ENCODE measurements around the gene STX16. TPM values are rescaled to one million over a fixed set of nuclear protein-coding genes. Genes with fewer than 3 reads are reported as not detected.

Gene STX16
- total RNA-seq, 1 donor from 2014 or later = 32.4 TPM

DNA sequence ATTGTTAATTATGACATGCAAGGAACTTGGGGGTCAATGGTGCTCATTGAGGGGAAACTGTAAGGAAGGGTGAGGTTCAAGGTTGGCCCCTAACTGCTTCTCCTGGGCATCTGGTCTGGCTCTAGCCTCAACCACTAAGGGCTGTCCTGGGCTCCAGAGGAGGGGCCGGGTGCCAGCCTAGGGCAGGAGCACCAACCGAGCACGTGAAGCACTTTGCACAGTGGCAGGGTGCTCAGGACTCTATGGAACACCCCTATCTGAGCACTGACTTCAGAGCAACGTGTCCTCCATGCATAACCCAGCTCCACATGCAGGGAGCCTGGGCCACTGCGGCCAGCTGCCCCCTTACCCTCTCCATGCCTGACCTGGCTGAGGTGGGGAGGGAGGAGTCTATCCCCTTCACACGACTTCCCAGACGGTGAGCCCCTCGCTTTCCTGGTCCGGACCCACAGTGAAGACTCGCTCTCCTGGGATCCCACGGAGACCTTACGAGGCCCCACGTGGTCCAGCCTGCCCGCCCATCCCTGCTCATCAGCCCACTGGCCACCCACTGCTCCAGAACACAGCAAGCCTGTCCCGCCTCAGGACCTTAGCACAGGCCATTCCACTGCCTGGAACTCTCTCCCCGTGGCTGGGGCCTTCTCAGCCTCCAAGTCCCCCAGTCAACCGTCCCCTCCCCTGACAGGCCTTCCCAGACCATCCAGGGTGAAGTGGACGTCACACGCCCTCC lies 40.8 kb upstream of the STX16 start:
- H3K27ac ChIP-seq (ENCODE audit: low read depth, low read length) = no peak overlapping the region
- no peak overlapping the region for H3K9ac ChIP-seq (ENCODE audit: low read depth in 1 of 3, low read length in 3 of 3)
- H3K4me1 ChIP-seq (ENCODE audit: control insufficient read depth in 3 of 3, insufficient read depth in 3 of 3, low read length in 3 of 3) = no peaks in the 10 kb centered on the region
- H3K4me3 ChIP-seq (ENCODE audit: low read length in 3 of 3) = no peak overlapping the region
- no peaks in the 10 kb centered on the region for H3K9me3 ChIP-seq (ENCODE audit: control insufficient read depth in 3 of 3, low read length in 3 of 3)
- H3K36me3 ChIP-seq (ENCODE audit: control insufficient read depth in 3 of 3, insufficient read depth in 3 of 3, low read length in 3 of 3) = no peaks in the 10 kb centered on the region
- peaks cover 0 to 15% (median 15%) of the 10 kb centered on the region in 3 donors for H3K27me3 ChIP-seq (ENCODE audit: control insufficient read depth in 3 of 3, insufficient read depth in 3 of 3, low read length in 3 of 3)

DNA sequence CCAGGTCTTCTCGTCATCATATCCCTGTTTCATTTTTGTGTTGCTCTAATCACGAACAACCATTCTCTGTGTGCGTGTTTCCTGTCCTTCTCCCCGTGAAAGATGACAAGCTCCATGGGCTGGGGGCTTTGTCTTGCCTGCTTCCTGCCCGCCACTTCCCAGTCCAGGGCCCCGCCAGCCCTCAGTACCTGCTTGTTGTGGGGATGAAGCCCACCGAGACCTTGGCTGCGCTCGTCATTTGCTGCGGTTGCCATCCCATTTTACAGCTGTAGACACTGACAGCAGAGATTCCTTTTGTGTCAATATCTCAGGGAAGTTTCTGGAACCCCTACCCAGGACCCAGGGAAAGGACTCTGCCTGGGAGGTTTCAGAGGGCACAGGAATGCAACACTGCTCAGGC lies 40.3 kb upstream of the STX16 start:
- Histone ChIP-seq H3K4me1 (ENCODE audit: control insufficient read depth in 3 of 3, insufficient read depth in 3 of 3, low read length in 3 of 3) (no peaks in the 10 kb centered on the region), H3K9me3 (ENCODE audit: control insufficient read depth in 3 of 3, low read length in 3 of 3) (no peaks in the 10 kb centered on the region), H3K9ac (ENCODE audit: low read depth in 1 of 3, low read length in 3 of 3) (no peak overlapping the region), H3K27ac (ENCODE audit: low read depth, low read length) (no peak overlapping the region), H3K4me3 (ENCODE audit: low read length in 3 of 3) (no peak overlapping the region), H3K36me3 (ENCODE audit: control insufficient read depth in 3 of 3, insufficient read depth in 3 of 3, low read length in 3 of 3) (no peaks in the 10 kb centered on the region), H3K27me3 (ENCODE audit: control insufficient read depth in 3 of 3, insufficient read depth in 3 of 3, low read length in 3 of 3) (peaks cover 0 to 12% (median 9%) of the 10 kb centered on the region in 3 donors)

DNA sequence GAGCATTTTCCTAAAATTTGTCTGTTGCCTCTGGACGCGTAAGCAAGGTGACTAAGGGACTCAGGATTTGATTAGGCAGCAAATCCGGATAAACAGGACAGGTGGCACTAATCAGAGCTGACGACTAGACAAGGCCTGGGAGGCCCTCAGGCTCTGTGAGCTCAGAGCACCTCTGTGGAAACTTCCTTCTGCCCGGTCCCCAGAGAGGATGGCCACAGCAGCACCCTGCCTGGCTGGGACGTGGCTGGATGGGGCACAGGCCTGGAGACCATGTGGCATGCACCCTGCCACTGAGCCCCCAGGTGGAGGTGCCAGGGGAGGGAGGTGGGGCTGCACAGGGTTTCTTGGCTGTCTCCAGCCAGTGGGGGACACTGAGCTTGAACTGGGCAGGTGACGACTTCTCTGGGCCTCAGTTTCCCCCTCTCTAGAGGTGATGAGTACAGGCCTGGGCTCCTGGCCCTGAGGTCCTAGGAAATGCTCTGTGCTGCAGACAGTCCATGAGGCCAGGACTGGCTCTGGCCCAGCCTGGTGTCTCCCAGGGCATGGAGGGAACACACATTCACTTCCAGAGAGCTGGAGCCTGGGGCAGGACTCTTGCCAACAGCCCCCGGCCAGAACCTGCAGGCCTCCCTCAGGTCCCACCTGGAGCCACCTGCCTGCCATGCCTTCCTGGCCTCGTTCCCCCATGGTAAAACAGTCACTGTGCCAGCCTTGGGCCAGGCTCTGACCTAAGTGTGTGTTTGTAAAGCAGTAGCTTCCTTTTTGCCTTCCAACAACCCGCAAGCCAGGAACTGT lies 39.6 kb upstream of the STX16 start:
- Histone ChIP-seq H3K9me3 (ENCODE audit: control insufficient read depth in 3 of 3, low read length in 3 of 3) (peaks cover 0 to under 1% (median 0%) of the 10 kb centered on the region in 3 donors), H3K9ac (ENCODE audit: low read depth in 1 of 3, low read length in 3 of 3) (no peak overlapping the region), H3K4me3 (ENCODE audit: low read length in 3 of 3) (no peak overlapping the region), H3K4me1 (ENCODE audit: control insufficient read depth in 3 of 3, insufficient read depth in 3 of 3, low read length in 3 of 3) (no peaks in the 10 kb centered on the region), H3K27me3 (ENCODE audit: control insufficient read depth in 3 of 3, insufficient read depth in 3 of 3, low read length in 3 of 3) (peaks cover 0 to 11% (median 5%) of the 10 kb centered on the region in 3 donors), H3K27ac (ENCODE audit: low read depth, low read length) (no peak overlapping the region), H3K36me3 (ENCODE audit: control insufficient read depth in 3 of 3, insufficient read depth in 3 of 3, low read length in 3 of 3) (no peaks in the 10 kb centered on the region)

GRCh38 chr20:58612121-58612691 lies 38.9 kb upstream of the STX16 start:
- no peaks in the 10 kb centered on the region for H3K4me1 ChIP-seq (ENCODE audit: control insufficient read depth in 3 of 3, insufficient read depth in 3 of 3, low read length in 3 of 3)
- H3K9ac ChIP-seq (ENCODE audit: low read depth in 1 of 3, low read length in 3 of 3) = no peak overlapping the region
- peaks cover 0 to 5% (median 4%) of the 10 kb centered on the region in 3 donors for H3K9me3 ChIP-seq (ENCODE audit: control insufficient read depth in 3 of 3, low read length in 3 of 3)
- no peak overlapping the region for H3K4me3 ChIP-seq (ENCODE audit: low read length in 3 of 3)
- peaks cover 0 to 11% (median 5%) of the 10 kb centered on the region in 3 donors for H3K27me3 ChIP-seq (ENCODE audit: control insufficient read depth in 3 of 3, insufficient read depth in 3 of 3, low read length in 3 of 3)
- no peaks in the 10 kb centered on the region for H3K36me3 ChIP-seq (ENCODE audit: control insufficient read depth in 3 of 3, insufficient read depth in 3 of 3, low read length in 3 of 3)
- no peak overlapping the region for H3K27ac ChIP-seq (ENCODE audit: low read depth, low read length)

- Histone ChIP-seq H3K27ac (ENCODE audit: low read depth, low read length) (no peak overlapping the region), H3K36me3 (ENCODE audit: control insufficient read depth in 3 of 3, insufficient read depth in 3 of 3, low read length in 3 of 3) (no peaks in the 10 kb centered on the region), H3K4me3 (ENCODE audit: low read length in 3 of 3) (no peak overlapping the region), H3K9me3 (ENCODE audit: control insufficient read depth in 3 of 3, low read length in 3 of 3) (peaks cover 0 to 5% (median 4%) of the 10 kb centered on the region in 3 donors), H3K27me3 (ENCODE audit: control insufficient read depth in 3 of 3, insufficient read depth in 3 of 3, low read length in 3 of 3) (peaks cover 0 to 5% (median 4%) of the 10 kb centered on the region in 3 donors), H3K4me1 (ENCODE audit: control insufficient read depth in 3 of 3, insufficient read depth in 3 of 3, low read length in 3 of 3) (no peaks in the 10 kb centered on the region), H3K9ac (ENCODE audit: low read depth in 1 of 3, low read length in 3 of 3) (no peak overlapping the region)
Observed at GRCh38 chr20:58613061-58613854, 37.8 kb upstream of the STX16 start.

DNA sequence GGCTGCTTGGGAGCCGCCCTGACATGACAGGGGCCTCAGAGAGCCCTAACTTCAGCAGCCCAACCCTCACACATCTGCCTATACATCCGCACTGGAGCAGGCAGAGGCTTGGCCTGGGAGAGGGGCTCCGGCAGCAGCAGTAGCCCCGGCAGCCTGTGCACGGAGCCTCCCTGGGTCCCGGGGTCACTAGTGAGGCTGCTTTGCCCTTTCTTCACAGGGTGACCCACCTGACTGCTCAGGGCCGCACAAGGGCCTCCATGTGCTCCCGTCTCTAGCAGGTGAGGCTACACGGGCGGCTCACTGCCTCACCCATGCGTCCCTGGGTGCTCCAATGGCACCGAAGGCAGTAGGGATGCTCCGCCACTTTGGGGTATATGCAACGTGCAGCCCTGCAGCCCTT lies 36.7 kb upstream of the STX16 start:
- Histone ChIP-seq H3K9ac (ENCODE audit: low read depth in 1 of 3, low read length in 3 of 3) (no peak overlapping the region), H3K36me3 (ENCODE audit: control insufficient read depth in 3 of 3, insufficient read depth in 3 of 3, low read length in 3 of 3) (no peaks in the 10 kb centered on the region)

GRCh38 chr20:58614984-58615760 lies 35.9 kb upstream of the STX16 start:
- no peaks in the 10 kb centered on the region for H3K4me1 ChIP-seq (ENCODE audit: control insufficient read depth in 3 of 3, insufficient read depth in 3 of 3, low read length in 3 of 3)
- no peak overlapping the region for H3K4me3 ChIP-seq (ENCODE audit: low read length in 3 of 3)
- peaks cover 0 to 15% (median 5%) of the 10 kb centered on the region in 3 donors for H3K27me3 ChIP-seq (ENCODE audit: control insufficient read depth in 3 of 3, insufficient read depth in 3 of 3, low read length in 3 of 3)
- H3K27ac ChIP-seq (ENCODE audit: low read depth, low read length) = no peak overlapping the region
- no peaks in the 10 kb centered on the region for H3K36me3 ChIP-seq (ENCODE audit: control insufficient read depth in 3 of 3, insufficient read depth in 3 of 3, low read length in 3 of 3)
- H3K9me3 ChIP-seq (ENCODE audit: control insufficient read depth in 3 of 3, low read length in 3 of 3) = peaks cover 0 to 5% (median 4%) of the 10 kb centered on the region in 3 donors
- H3K9ac ChIP-seq (ENCODE audit: low read depth in 1 of 3, low read length in 3 of 3) = no peak overlapping the region

More for the DNA sequence above, 36.7 kb upstream of the STX16 start:
- Histone ChIP-seq H3K27ac (ENCODE audit: low read depth, low read length) (no peak overlapping the region), H3K4me1 (ENCODE audit: control insufficient read depth in 3 of 3, insufficient read depth in 3 of 3, low read length in 3 of 3) (no peaks in the 10 kb centered on the region), H3K9me3 (ENCODE audit: control insufficient read depth in 3 of 3, low read length in 3 of 3) (peaks cover 0 to 5% (median 4%) of the 10 kb centered on the region in 3 donors), H3K4me3 (ENCODE audit: low read length in 3 of 3) (no peak overlapping the region), H3K27me3 (ENCODE audit: control insufficient read depth in 3 of 3, insufficient read depth in 3 of 3, low read length in 3 of 3) (peaks cover 0 to 11% (median 2%) of the 10 kb centered on the region in 3 donors)

- Histone ChIP-seq H3K4me1 (ENCODE audit: control insufficient read depth in 3 of 3, insufficient read depth in 3 of 3, low read length in 3 of 3) (no peaks in the 10 kb centered on the region), H3K9me3 (ENCODE audit: control insufficient read depth in 3 of 3, low read length in 3 of 3) (peaks cover 0 to 5% (median 4%) of the 10 kb centered on the region in 3 donors), H3K36me3 (ENCODE audit: control insufficient read depth in 3 of 3, insufficient read depth in 3 of 3, low read length in 3 of 3) (no peaks in the 10 kb centered on the region), H3K27ac (ENCODE audit: low read depth, low read length) (no peak overlapping the region), H3K9ac (ENCODE audit: low read depth in 1 of 3, low read length in 3 of 3) (no peak overlapping the region), H3K4me3 (ENCODE audit: low read length in 3 of 3) (no peak overlapping the region), H3K27me3 (ENCODE audit: control insufficient read depth in 3 of 3, insufficient read depth in 3 of 3, low read length in 3 of 3) (peaks cover 5 to 24% (median 12%) of the 10 kb centered on the region in 3 donors)
Observed at GRCh38 chr20:58616411-58616810, 34.7 kb upstream of the STX16 start.

DNA sequence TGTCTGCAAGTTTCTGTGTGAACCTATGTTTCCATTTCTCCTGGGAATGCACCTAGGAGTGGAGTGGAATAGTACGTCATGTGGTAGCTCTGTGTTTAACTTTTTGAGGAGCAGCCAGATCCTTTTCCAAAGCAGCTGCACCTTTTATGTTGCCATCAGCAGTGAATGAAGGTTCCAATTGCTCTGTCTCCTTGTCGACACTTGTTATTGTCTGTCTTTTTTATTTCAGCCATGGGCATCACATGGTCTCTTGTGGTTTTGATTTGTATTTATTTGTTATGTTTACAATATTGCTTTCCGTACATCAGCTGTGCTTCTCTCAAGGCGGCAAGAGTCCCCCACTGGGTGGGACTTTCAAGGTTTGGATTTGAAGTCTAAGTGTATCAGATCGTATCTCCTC lies 33.9 kb upstream of the STX16 start:
- Histone ChIP-seq H3K27me3 (ENCODE audit: control insufficient read depth in 3 of 3, insufficient read depth in 3 of 3, low read length in 3 of 3) (peaks cover 10 to 28% (median 12%) of the 10 kb centered on the region in 3 donors), H3K4me1 (ENCODE audit: control insufficient read depth in 3 of 3, insufficient read depth in 3 of 3, low read length in 3 of 3) (no peaks in the 10 kb centered on the region), H3K36me3 (ENCODE audit: control insufficient read depth in 3 of 3, insufficient read depth in 3 of 3, low read length in 3 of 3) (no peaks in the 10 kb centered on the region), H3K4me3 (ENCODE audit: low read length in 3 of 3) (no peak overlapping the region), H3K9me3 (ENCODE audit: control insufficient read depth in 3 of 3, low read length in 3 of 3) (peaks cover 0 to 5% (median 4%) of the 10 kb centered on the region in 3 donors), H3K27ac (ENCODE audit: low read depth, low read length) (no peak overlapping the region), H3K9ac (ENCODE audit: low read depth in 1 of 3, low read length in 3 of 3) (no peak overlapping the region)

Data from skeletal muscle tissue (tissue), 4 donors.